Large intestine (tissue), 3 donors: ENCODE measurements around the gene PKHD1. TPM values are rescaled to one million over a fixed set of nuclear protein-coding genes. Genes with fewer than 3 reads are reported as not detected.
"Not testable (repeated sequence)": the region's sequence is repeated elsewhere in the genome, so short reads cannot be mapped to it uniquely, and the experiment has no call there.

Experiments
- DNase-seq, 2 donors: peaks; one replicate each; pipeline versions ENCODE4 v3.0.0 to v3.0.0-alpha.2; 2013
- H3K27ac ChIP-seq: one replicate; pipeline ENCODE4 v1.5.1; 2013; ENCODE audit warnings: low read length
- H3K27me3 ChIP-seq: 2 replicates; pipeline ENCODE4 v1.6.1; 2013; ENCODE audit warnings: low read length; ENCODE audit not compliant: control insufficient read depth, insufficient read depth
- H3K36me3 ChIP-seq: 2 replicates; pipeline ENCODE4 v1.6.1; 2013; ENCODE audit warnings: low read length; ENCODE audit not compliant: control insufficient read depth, insufficient read depth
- H3K4me1 ChIP-seq: one replicate; pipeline ENCODE4 v1.6.1; 2013; ENCODE audit warnings: low read length; ENCODE audit not compliant: control insufficient read depth, insufficient read depth
- H3K4me3 ChIP-seq: one replicate; pipeline ENCODE4 v1.5.1; 2013; ENCODE audit warnings: low read length
- H3K9me3 ChIP-seq: one replicate; pipeline ENCODE4 v1.6.1; 2013; ENCODE audit warnings: mild to moderate bottlenecking, low read depth, low read length, moderate library complexity; ENCODE audit not compliant: control insufficient read depth
- WGBS: methylation state at CpG from one replicate; pipeline ENCODE4 v1.1.5; 2013; ENCODE audit warnings: low lambda C conversion rate; ENCODE audit not compliant: insufficient coverage; 5-methylcytosine and 5-hydroxymethylcytosine counted together
- polyA plus RNA-seq: library from polyadenylated mRNA; unstranded; fragments of 120-200 nt; gene quantifications from one replicate; pipeline ENCODE4 v1.2.1, GENCODE V29; 2013

PKHD1 gene
- polyA plus RNA-seq, 1 donor, result 0.36 TPM

GRCh38 chr6:51996296-51996947 lies 91.0 kb downstream of the PKHD1 start:
- H3K4me3 ChIP-seq, result no peak overlapping the region
- WGBS, result no CpG with 5 or more reads among the region's 6 CpGs
- H3K36me3 ChIP-seq, result no peaks in the 10 kb centered on the region
- H3K4me1 ChIP-seq, result peaks cover 19% of the 10 kb centered on the region
- no peaks in the 10 kb centered on the region for H3K27me3 ChIP-seq
- no peak for DNase-seq
- no peaks in the 10 kb centered on the region for H3K9me3 ChIP-seq
- H3K27ac ChIP-seq, result no peak overlapping the region

GRCh38 chr6:51995214-51995755 lies 92.1 kb downstream of the PKHD1 start:
- WGBS, result no CpG with 5 or more reads among the region's 1 CpG
- peak in 1 of 2 donors; percentile 73 for DNase-seq
- H3K4me3 ChIP-seq, result no peak overlapping the region

GRCh38 chr6:51992876-51993275 lies 94.5 kb downstream of the PKHD1 start:
- Histone ChIP-seq H3K27me3 (no peaks in the 10 kb centered on the region), H3K4me3 (no peak overlapping the region), H3K27ac (no peak overlapping the region), H3K36me3 (no peaks in the 10 kb centered on the region), H3K4me1 (peaks cover 19% of the 10 kb centered on the region), H3K9me3 (no peaks in the 10 kb centered on the region)
- WGBS, result no CpG with 5 or more reads among the region's 3 CpGs
- peak; percentile 33 to 62 for DNase-seq

More at GRCh38 chr6:51995214-51995755, 92.1 kb downstream of the PKHD1 start:
- no peaks in the 10 kb centered on the region for H3K36me3 ChIP-seq
- H3K27me3 ChIP-seq, result no peaks in the 10 kb centered on the region
- no peaks in the 10 kb centered on the region for H3K9me3 ChIP-seq
- H3K27ac ChIP-seq, result peak overlapping the region; percentile 75
- H3K4me1 ChIP-seq, result peaks cover 19% of the 10 kb centered on the region

GRCh38 chr6:51989789-51990188 lies 97.6 kb downstream of the PKHD1 start:
- no peaks in the 10 kb centered on the region for H3K36me3 ChIP-seq
- WGBS, result 100% methylated on average over 1 of the region's 1 CpG
- no peak overlapping the region for H3K4me3 ChIP-seq

GRCh38 chr6:51986864-51987263 lies 100.5 kb downstream of the PKHD1 start:
- Histone ChIP-seq H3K27ac (no peak overlapping the region), H3K9me3 (no peaks in the 10 kb centered on the region), H3K4me3 (no peak overlapping the region), H3K4me1 (no peaks in the 10 kb centered on the region), H3K27me3 (no peaks in the 10 kb centered on the region), H3K36me3 (no peaks in the 10 kb centered on the region)
- 69% methylated on average over 2 of the region's 5 CpGs for WGBS
- DNase-seq, result no peak

More at GRCh38 chr6:51989789-51990188, 97.6 kb downstream of the PKHD1 start:
- DNase-seq, result no peak
- Histone ChIP-seq H3K9me3 (no peaks in the 10 kb centered on the region), H3K27me3 (no peaks in the 10 kb centered on the region), H3K4me1 (peaks cover 14% of the 10 kb centered on the region), H3K27ac (no peak overlapping the region)

- H3K27me3 ChIP-seq, result no peaks in the 10 kb centered on the region
- no peaks in the 10 kb centered on the region for H3K4me1 ChIP-seq
- 40% methylated on average over 1 of the region's 5 CpGs for WGBS
- H3K27ac ChIP-seq, result no peak overlapping the region
- no peak overlapping the region for H3K4me3 ChIP-seq
- H3K9me3 ChIP-seq, result peaks cover 3% of the 10 kb centered on the region
- H3K36me3 ChIP-seq, result no peaks in the 10 kb centered on the region
- DNase-seq, result no peak
These were observed 103.8 kb downstream of the PKHD1 start for GRCh38 chr6:51983564-51983963.

- not testable (repeated sequence) for H3K9me3 ChIP-seq, DNase-seq, H3K4me1 ChIP-seq, H3K27ac ChIP-seq, H3K27me3 ChIP-seq, H3K4me3 ChIP-seq, H3K36me3 ChIP-seq
- no CpG with 5 or more reads among the region's 5 CpGs for WGBS
These were observed 104.7 kb downstream of the PKHD1 start for GRCh38 chr6:51982695-51983094.

GRCh38 chr6:51976374-51976773 lies 111.0 kb downstream of the PKHD1 start:
- Histone ChIP-seq H3K4me3 (no peak overlapping the region), H3K36me3 (no peaks in the 10 kb centered on the region), H3K27ac (no peak overlapping the region), H3K4me1 (no peaks in the 10 kb centered on the region), H3K27me3 (no peaks in the 10 kb centered on the region), H3K9me3 (peaks cover 3% of the 10 kb centered on the region)
- no CpG with 5 or more reads among the region's 9 CpGs for WGBS
- no peak for DNase-seq

- no peak overlapping the region for H3K27ac ChIP-seq
- DNase-seq, result no peak
- H3K4me1 ChIP-seq, result no peaks in the 10 kb centered on the region
- WGBS, result no CpG with 5 or more reads among the region's 3 CpGs
- no peaks in the 10 kb centered on the region for H3K27me3 ChIP-seq
- H3K9me3 ChIP-seq, result no peaks in the 10 kb centered on the region
- no peaks in the 10 kb centered on the region for H3K36me3 ChIP-seq
- H3K4me3 ChIP-seq, result no peak overlapping the region
These were observed 114.8 kb downstream of the PKHD1 start for GRCh38 chr6:51972659-51973058.

GRCh38 chr6:51968265-51968664 lies 119.1 kb downstream of the PKHD1 start:
- H3K27ac ChIP-seq, result no peak overlapping the region
- WGBS, result no CpG with 5 or more reads among the region's 2 CpGs
- no peak for DNase-seq
- H3K36me3 ChIP-seq, result no peaks in the 10 kb centered on the region
- no peak overlapping the region for H3K4me3 ChIP-seq
- peaks cover 4% of the 10 kb centered on the region for H3K4me1 ChIP-seq
- H3K27me3 ChIP-seq, result no peaks in the 10 kb centered on the region
- H3K9me3 ChIP-seq, result no peaks in the 10 kb centered on the region
